ENCODE measurements around the gene CRY1.

Gene CRY1

GRCh38 chr12:107012736-107013425 is 80.5 kb downstream of the CRY1 start:
- no peak for TF ChIP-seq REST (IDR thresholded peaks at IDR 0.05; ENCODE audit: insufficient read depth in 1 of 2, low read depth in 2 of 2, low read length in 2 of 2)
- no peak for TF ChIP-seq SIN3A (IDR thresholded peaks at IDR 0.05; ENCODE audit: borderline replicate concordance, insufficient read depth, low read length)
- no peak for TF ChIP-seq TAF1 (IDR thresholded peaks at IDR 0.05; ENCODE audit: borderline replicate concordance, insufficient read depth, low read length)

- TF ChIP-seq REST (IDR thresholded peaks at IDR 0.05; ENCODE audit: insufficient read depth in 1 of 2, low read depth in 2 of 2, low read length in 2 of 2) (no peak), TAF1 (IDR thresholded peaks at IDR 0.05; ENCODE audit: borderline replicate concordance, insufficient read depth, low read length) (no peak), FOXP2 (optimal IDR thresholded peaks at IDR 0.05; ENCODE audit: borderline replicate concordance, extremely low read depth, extremely low read length, insufficient read depth) (no peak), SIN3A (IDR thresholded peaks at IDR 0.05; ENCODE audit: borderline replicate concordance, insufficient read depth, low read length) (no peak), POLR2AphosphoS5 (IDR thresholded peaks at IDR 0.05; ENCODE audit: low read depth, low read length) (no peak)
Measured at GRCh38 chr12:107011519-107011918, 81.8 kb downstream of the CRY1 start.

- TF ChIP-seq TAF1 (IDR thresholded peaks at IDR 0.05; ENCODE audit: borderline replicate concordance, insufficient read depth, low read length) (no peak), REST (IDR thresholded peaks at IDR 0.05; ENCODE audit: insufficient read depth in 1 of 2, low read depth in 2 of 2, low read length in 2 of 2) (no peak), POLR2AphosphoS5 (IDR thresholded peaks at IDR 0.05; ENCODE audit: low read depth, low read length) (no peak), SIN3A (IDR thresholded peaks at IDR 0.05; ENCODE audit: borderline replicate concordance, insufficient read depth, low read length) (no peak), FOXP2 (optimal IDR thresholded peaks at IDR 0.05; ENCODE audit: borderline replicate concordance, extremely low read depth, extremely low read length, insufficient read depth) (no peak)
Measured at GRCh38 chr12:107007411-107007810, 85.9 kb downstream of the CRY1 start.

GRCh38 chr12:106999446-106999845 is 93.9 kb downstream of the CRY1 start:
- TF ChIP-seq POLR2AphosphoS5 (IDR thresholded peaks at IDR 0.05; ENCODE audit: low read depth, low read length) (no peak), FOXP2 (optimal IDR thresholded peaks at IDR 0.05; ENCODE audit: borderline replicate concordance, extremely low read depth, extremely low read length, insufficient read depth) (no peak), TAF1 (IDR thresholded peaks at IDR 0.05; ENCODE audit: borderline replicate concordance, insufficient read depth, low read length) (no peak), REST (IDR thresholded peaks at IDR 0.05; ENCODE audit: insufficient read depth in 1 of 2, low read depth in 2 of 2, low read length in 2 of 2) (no peak), SIN3A (IDR thresholded peaks at IDR 0.05; ENCODE audit: borderline replicate concordance, insufficient read depth, low read length) (no peak)

GRCh38 chr12:106997916-106998315 is 95.4 kb downstream of the CRY1 start:
- no peak for TF ChIP-seq REST (IDR thresholded peaks at IDR 0.05; ENCODE audit: insufficient read depth in 1 of 2, low read depth in 2 of 2, low read length in 2 of 2)
- TF ChIP-seq SIN3A (IDR thresholded peaks at IDR 0.05; ENCODE audit: borderline replicate concordance, insufficient read depth, low read length) = no peak

Measured in PFSK-1 (cell line).